Measurements from ENCODE around the gene NKX3-2. TPM values are rescaled to one million over a fixed set of nuclear protein-coding genes. Genes with fewer than 3 reads are reported as not detected.

NKX3-2 gene
- total and polyA plus RNA-seq, 2 of the 8 experiments (the other 6 are each of a cell fraction or from before 2014, with no cell fraction given), result 0.13 TPM; not detected in 1

DNA sequence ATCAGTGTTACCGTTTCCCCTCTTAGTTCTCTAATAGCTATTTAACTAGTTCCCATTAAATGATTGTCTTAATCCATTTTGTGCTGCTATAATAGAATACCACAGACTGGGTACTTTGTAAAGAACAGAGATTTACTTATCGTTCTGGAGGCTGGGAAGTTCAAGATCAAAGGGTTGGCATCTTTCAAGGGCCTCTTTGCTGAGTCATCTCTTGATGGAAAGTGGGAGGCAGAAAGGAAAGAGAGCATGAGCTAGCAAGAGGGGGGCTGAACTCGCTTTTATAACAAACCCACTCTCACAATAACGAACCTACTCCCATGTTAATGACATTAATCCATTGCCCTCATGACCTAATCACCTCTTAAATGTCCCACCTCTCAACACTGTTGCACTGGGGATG lies 17.4 kb upstream of the NKX3-2 start:
- Histone ChIP-seq H2BK5ac (ENCODE audit: low read depth, low read length) (no peak overlapping the region), H2AFZ (ENCODE audit: low read length) (no peak overlapping the region), H3K4me1 (replicated peaks in 1 of 4; ENCODE audit: control insufficient read depth in 3 of 4, insufficient read depth in 4 of 4, low read length in 3 of 4) (no peaks in the 10 kb centered on the region), H3K56ac (replicated peaks; ENCODE audit: insufficient read length, low read depth, low read length) (no peak overlapping the region), H2BK15ac (ENCODE audit: low read length) (no peak overlapping the region), H4K91ac (replicated peaks; ENCODE audit: insufficient read length, low read length) (no peak overlapping the region), H3K9me3 (ENCODE audit: insufficient read depth in 2 of 2, low read depth in 1 of 2, low read length in 1 of 2) (no peaks in the 10 kb centered on the region), H4K20me1 (replicated peaks in 1 of 2; ENCODE audit: control insufficient read depth in 1 of 2, insufficient read depth in 2 of 2, low read length in 2 of 2) (no peaks in the 10 kb centered on the region), H3K79me2 (ENCODE audit: control insufficient read depth in 1 of 2, insufficient read depth in 2 of 2, low read length in 2 of 2) (no peaks in the 10 kb centered on the region), H3K14ac (ENCODE audit: insufficient read length) (no peak overlapping the region), H3K79me1 (ENCODE audit: low read depth, low read length) (no peaks in the 10 kb centered on the region), H3K23ac (ENCODE audit: insufficient read length) (no peak overlapping the region), H3K4me2 (ENCODE audit: insufficient read depth in 1 of 2, low read depth in 2 of 2, low read length in 2 of 2) (no peak overlapping the region), H2AK5ac (ENCODE audit: low read depth, low read length) (no peak overlapping the region), H3K4me3 (ENCODE audit: extremely low read depth in 1 of 4, insufficient read depth in 2 of 4, low read depth in 3 of 4, low read length in 4 of 4) (no peak overlapping the region), H4K5ac (ENCODE audit: insufficient read length, low read depth, low read length) (no peak overlapping the region), H3K9ac (replicated peaks in 1 of 4; ENCODE audit: extremely low read depth in 1 of 4, low read depth in 3 of 4, low read length in 3 of 4) (no peak overlapping the region), H3K18ac (ENCODE audit: extremely low read depth, low read length) (no peak overlapping the region), H2BK20ac (ENCODE audit: low read length) (no peak overlapping the region), H4K8ac (ENCODE audit: extremely low read depth, insufficient read depth, low read length) (no peak overlapping the region), H2BK12ac (ENCODE audit: low read depth, low read length) (no peak overlapping the region), H3K27me3 (replicated peaks in 1 of 4; ENCODE audit: control insufficient read depth in 3 of 4, extremely low read depth in 1 of 4, insufficient read depth in 3 of 4, low read length in 3 of 4) (no peaks in the 10 kb centered on the region), H2BK120ac (replicated peaks; ENCODE audit: low read depth, low read length) (no peak overlapping the region), H3K36me3 (ENCODE audit: control insufficient read depth in 2 of 4, insufficient read depth in 4 of 4, low read length in 3 of 4) (no peaks in the 10 kb centered on the region), H3K23me2 (ENCODE audit: low read depth, low read length) (no peaks in the 10 kb centered on the region; the same call in 1 of the 2 replicates), H3K4ac (replicated peaks; ENCODE audit: insufficient read length, low read depth, low read length) (no peak overlapping the region), H3K27ac (ENCODE audit: low read depth, low read length) (no peak overlapping the region)
- 92 to 100% methylated on average over 1 to 4 of the region's 4 CpGs for WGBS, 2 experiments (ENCODE audit: extremely low coverage in 1 of 2, insufficient coverage in 1 of 2, insufficient read length in 1 of 2, insufficient replicate concordance in 2 of 2, low coverage in 1 of 2, low lambda C conversion rate in 2 of 2, missing lambda C conversion rate in 1 of 2)
- ChIA-PET POLR2A (ENCODE audit: partially characterized antibody) (no interaction called here), CTCF (ENCODE audit: partially characterized antibody) (interaction anchor here (0.6 to 0.9 kb wide), 3 partner anchors 10 to 691 kb away, joined by 3 read pairs; no protein-coding TSS in a partner anchor)
- TF ChIP-seq ZNF274 (IDR thresholded peaks at IDR 0.05; ENCODE audit: borderline replicate concordance, extremely low read depth, low read length) (no peak), BACH1 (IDR thresholded peaks at IDR 0.05; ENCODE audit: low read length) (peak; percentile 47; the same call in 1 of the 2 replicates)
- TF ChIP-seq, protein P1, sequence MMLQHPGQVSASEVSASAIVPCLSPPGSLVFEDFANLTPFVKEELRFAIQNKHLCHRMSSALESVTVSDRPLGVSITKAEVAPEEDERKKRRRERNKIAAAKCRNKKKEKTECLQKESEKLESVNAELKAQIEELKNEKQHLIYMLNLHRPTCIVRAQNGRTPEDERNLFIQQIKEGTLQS (IDR thresholded peaks at IDR 0.05; ENCODE audit: insufficient read depth, low read depth, low read length), result no peak
- DNase-seq (ENCODE audit: low read depth in 1 of 2, low spot score in 2 of 2) (no peak), FAIRE-seq (no peak)

Data from H1 (cell line).